Natural killer cell treated with Interleukin-12 subunit alpha and Interleukin-12 subunit beta and Interleukin-15 and Interleukin-18, amount 100 ng/mL, for 72 hours (primary cell): ENCODE data around the gene ACBD6. TPM values are rescaled to one million over a fixed set of nuclear protein-coding genes. Genes with fewer than 3 reads are reported as not detected.

Experiments
- ATAC-seq, 2 donors: fragments of 150-1000 bp; cut with Tn5 transposase in 1 of 2; sonication (Bioruptor Pico), chemical (Tn5 transposase) in 1 of 2; 2 replicates each; pipeline ENCODE4 v1.10.0; 2021
- DNase-seq: peaks from one replicate; pipeline ENCODE4 v3.0.0; 2022; ENCODE audit warnings: low spot score
- H3K27ac Mint-ChIP-seq, 2 donors: 1 replicate in 1 of 2; 2 replicates in 1 of 2; pipeline ENCODE4 v1.8.0; 2022; ENCODE audit warnings: mixed read lengths in 2 of 2, mild to moderate bottlenecking in 1 of 2, moderate library complexity in 1 of 2
- H3K27me3 Mint-ChIP-seq, 2 donors: 1 replicate in 1 of 2; 2 replicates in 1 of 2; pipeline ENCODE4 v1.8.0; 2022; ENCODE audit warnings: mixed read lengths in 2 of 2
- H3K36me3 Mint-ChIP-seq: one replicate; pipeline ENCODE4 v1.8.0; 2022; ENCODE audit warnings: mixed read lengths
- H3K4me1 Mint-ChIP-seq, 2 donors: 1 replicate in 1 of 2; 2 replicates in 1 of 2; pipeline ENCODE4 v1.8.0; 2022; ENCODE audit warnings: low read depth in 2 of 2, mixed read lengths in 2 of 2, mild to moderate bottlenecking in 1 of 2
- H3K4me3 Mint-ChIP-seq: one replicate; pipeline ENCODE4 v1.8.0; 2022; ENCODE audit warnings: mixed read lengths
- H3K9me3 Mint-ChIP-seq: 2 replicates; pipeline ENCODE4 v1.8.0; 2022; ENCODE audit warnings: mixed read lengths
- total RNA-seq, 2 donors: library from RNA; stranded (reverse); gene quantifications; one replicate each; pipeline ENCODE4 v1.2.3, GENCODE V29; 2022

ACBD6 gene
- total RNA-seq, 2 donors from 2014 or later = 32.0 to 53.7 TPM

DNA sequence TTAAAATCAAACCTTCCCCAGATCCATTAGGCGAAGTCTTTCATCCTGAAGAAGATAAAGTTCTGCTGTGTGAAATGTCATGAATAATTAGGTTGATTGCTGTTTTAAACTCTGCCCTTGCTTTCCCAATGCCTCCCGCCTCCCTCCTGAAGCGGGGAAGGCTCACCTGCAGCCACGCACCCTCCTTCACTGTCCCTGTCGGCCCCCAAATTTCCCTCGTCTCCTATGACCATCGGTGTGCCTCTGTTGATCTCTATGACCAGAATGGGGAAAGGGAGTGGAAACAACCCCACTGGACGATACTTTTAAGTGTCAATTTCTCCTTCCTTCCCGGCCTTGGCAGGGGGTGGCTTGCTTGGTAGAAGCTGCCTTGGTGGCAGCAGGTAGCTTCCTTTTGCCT, 237.2 kb downstream of the ACBD6 start:
- Mint-ChIP-seq H3K9me3 (no peaks in the 10 kb centered on the region), H3K27me3 (no peaks in the 10 kb centered on the region), H3K4me3 (no peak overlapping the region), H3K27ac (no peak overlapping the region), H3K36me3 (no peaks in the 10 kb centered on the region), H3K4me1 (no peaks in the 10 kb centered on the region)
- no peak for DNase-seq
- no peak for ATAC-seq

DNA sequence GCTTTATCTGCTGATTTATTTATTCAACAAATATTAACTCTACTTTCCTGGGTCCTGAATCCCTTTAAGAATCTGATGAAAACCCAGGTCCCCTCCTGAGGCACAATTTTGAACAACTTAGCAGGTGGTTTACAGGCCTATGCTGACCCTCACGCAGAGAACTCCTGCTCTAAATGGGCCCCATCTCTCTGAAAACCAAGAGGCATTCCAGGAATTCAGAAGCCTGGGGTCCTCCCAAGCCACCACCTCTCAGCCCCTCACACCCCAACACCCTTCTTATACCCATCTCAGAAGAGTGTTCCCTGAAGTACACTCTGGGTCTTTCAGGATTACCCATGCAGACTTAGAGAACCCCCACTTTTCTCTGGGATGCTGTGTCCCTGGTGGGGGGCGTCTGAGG, 237.8 kb downstream of the ACBD6 start:
- DNase-seq (no peak), ATAC-seq (no peak)
- Mint-ChIP-seq H3K27ac (no peak overlapping the region), H3K27me3 (no peaks in the 10 kb centered on the region), H3K4me3 (no peak overlapping the region), H3K4me1 (no peaks in the 10 kb centered on the region), H3K9me3 (no peaks in the 10 kb centered on the region), H3K36me3 (no peaks in the 10 kb centered on the region)

DNA sequence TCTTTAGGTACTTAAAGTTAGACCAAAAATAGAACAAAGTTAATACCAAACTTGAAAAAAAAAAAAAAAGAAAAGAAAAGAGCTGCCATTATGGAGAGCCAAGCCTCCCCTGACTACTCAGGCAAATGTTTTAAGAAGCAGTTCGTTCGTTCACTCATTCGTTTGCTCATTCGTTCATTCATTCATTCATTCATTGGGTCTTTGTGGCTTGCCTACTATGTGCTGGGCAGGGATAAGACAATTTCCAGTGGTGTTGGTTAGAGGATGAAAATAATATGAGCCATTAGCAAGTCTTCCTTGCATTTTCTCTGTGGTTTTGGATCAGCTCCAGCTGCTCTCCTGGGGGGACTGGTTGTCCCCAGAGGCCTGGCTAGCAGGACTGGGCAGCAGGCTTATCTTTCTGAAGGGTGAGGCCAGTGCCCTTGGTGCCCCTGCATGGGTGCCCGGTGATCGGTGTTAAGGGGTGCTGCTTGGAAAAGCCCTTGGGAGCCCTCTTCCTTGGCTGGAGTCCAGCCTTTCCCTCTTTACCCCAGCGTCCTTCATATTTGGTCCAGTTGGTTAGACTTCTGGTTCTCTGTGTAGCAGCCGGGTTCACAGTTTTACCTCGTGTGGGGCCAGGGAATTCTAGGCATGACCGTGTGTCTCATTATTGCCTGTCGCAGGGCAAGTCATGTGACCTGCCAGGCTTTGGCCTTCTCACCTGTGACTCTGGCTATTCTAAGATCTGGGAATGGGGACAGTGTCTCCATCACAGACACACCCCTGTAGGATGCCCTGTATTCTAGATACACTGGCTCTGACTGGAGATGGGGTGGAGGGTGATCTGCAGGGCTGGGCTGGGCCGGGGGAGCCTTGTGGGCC, 239.5 kb downstream of the ACBD6 start:
- Mint-ChIP-seq H3K27me3 (peaks cover 5 to 9% of the 10 kb centered on the region in 2 donors), H3K4me1 (no peaks in the 10 kb centered on the region), H3K4me3 (no peak overlapping the region), H3K36me3 (no peaks in the 10 kb centered on the region), H3K9me3 (no peaks in the 10 kb centered on the region), H3K27ac (no peak overlapping the region)
- DNase-seq (no peak), ATAC-seq (no peak)

DNA sequence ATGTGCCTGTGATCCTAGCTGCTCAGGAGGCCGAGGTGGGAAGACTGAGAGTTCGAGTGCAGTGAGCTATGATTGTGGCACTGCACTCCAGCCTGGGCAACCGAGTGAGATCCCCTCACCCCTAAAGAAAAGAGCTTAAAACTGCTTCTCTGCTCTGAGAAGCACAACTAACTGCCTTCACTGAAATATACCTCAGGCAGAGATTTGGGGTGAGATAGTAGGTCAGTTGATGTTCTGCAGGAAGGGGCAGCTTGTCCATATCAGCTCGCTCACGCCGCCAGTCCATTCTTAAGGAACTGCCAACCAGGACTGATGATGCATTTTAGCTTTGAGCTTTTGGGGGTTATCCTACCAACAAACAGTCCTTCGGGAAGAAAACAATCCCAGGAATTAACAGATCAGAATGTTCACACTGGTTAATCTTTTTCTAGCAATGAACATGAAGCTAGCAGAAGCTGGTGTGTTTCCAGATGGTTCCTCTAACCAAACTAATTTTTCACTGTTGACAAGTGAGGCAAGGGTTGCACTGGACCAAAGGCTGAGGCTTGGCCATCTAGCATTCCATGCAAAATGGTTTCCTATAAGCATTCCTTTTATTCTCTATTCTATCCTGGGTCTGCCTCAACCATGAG, 240.7 kb downstream of the ACBD6 start:
- Mint-ChIP-seq H3K4me1 (peaks cover 0 to 3% of the 10 kb centered on the region in 2 donors), H3K27me3 (peaks cover 11 to 15% of the 10 kb centered on the region in 2 donors), H3K36me3 (no peaks in the 10 kb centered on the region), H3K27ac (no peak overlapping the region), H3K9me3 (no peaks in the 10 kb centered on the region), H3K4me3 (no peak overlapping the region)
- ATAC-seq (no peak), DNase-seq (no peak)

DNA sequence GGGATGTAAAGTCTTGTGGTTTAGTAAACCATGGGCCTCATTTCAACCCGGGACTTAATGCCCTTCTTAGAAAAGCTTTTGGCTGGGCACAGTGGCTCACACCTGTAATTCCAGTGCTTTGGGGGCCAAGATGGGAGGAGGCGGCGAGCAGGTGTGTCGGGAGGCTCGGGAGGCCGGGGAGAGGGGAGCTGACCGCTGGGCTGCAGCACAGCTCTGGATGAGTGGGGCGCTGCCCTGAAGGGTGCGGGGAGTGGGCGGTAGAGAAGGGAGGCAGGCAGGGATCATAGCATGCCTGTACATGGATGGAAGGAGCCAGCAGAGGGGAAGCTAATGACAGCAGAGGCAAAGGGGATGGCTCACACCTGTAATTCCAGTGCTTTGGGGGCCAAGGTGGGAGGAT, 241.3 kb downstream of the ACBD6 start:
- H3K27me3 Mint-ChIP-seq = peaks cover 11 to 19% of the 10 kb centered on the region in 2 donors
- H3K4me1 Mint-ChIP-seq = peaks cover 0 to 3% of the 10 kb centered on the region in 2 donors
- H3K27ac Mint-ChIP-seq = no peak overlapping the region
- H3K4me3 Mint-ChIP-seq = no peak overlapping the region
- H3K9me3 Mint-ChIP-seq = no peaks in the 10 kb centered on the region
- no peak for ATAC-seq
- H3K36me3 Mint-ChIP-seq = no peaks in the 10 kb centered on the region
- no peak for DNase-seq

DNA sequence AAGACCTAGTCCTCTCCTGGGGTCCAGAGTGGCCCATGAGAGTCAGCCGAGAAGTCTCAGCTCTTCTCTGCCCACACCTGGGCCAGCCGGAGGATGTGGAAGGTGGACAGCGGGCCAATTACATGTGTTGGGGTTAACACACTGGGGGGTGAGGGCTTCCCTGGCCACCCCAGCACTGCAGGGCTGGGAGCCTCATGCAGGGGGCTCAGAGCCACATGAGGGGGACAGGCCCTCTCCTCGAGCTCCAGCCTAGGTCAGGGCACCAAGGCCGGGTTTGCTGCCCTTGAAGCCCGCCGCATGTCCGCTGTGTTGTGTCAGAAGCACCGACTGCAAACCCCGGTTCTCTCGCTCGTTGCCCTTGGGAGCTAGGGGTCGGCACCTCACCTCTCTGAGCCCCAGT, 241.8 kb downstream of the ACBD6 start:
- H3K27me3 Mint-ChIP-seq = peaks cover 11 to 20% of the 10 kb centered on the region in 2 donors
- no peak overlapping the region for H3K27ac Mint-ChIP-seq

DNA sequence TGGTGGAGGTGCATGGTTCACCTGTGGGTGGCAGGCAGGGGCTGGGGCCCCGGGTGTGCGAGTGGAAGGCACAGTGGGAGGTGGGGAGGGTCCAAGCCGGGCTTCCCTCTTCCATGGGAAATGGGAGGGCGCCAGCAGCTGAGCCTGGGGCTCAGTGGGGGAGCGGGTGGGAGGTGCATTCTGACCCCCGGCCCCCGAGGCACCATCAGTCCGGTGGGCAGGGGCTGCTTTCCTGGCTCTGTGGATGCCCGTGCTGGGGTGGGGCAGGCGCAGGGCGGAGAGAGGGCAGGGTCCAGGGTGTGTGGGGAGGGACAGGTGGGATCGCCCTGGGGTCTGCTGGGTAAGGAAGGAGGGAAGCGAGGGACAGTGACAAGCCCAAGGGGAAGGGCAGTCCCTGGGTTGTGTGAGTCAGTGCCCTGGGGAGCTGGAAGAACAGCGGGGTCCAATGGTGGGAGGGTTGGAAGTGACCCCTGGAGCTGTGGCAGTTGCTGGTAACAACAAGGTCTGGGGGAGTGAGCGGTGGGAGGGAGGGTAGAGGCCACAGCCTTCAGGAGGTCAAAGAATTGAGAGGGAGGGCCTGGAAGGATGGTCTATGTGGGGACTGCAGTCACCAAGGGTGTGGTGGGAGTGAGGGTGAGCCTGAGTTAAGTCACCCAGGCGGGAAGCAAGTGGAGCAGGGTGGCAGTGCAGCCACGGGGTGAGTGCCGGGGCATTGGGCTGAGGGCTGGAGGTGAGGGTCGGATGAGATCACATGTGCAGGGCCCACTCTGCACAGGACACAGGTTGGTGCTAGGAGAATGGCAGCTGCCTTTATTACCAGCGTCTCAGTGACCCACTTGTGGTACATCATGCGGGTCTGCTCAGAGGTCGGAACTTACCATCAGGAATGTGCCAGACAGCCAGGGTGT, 242.7 kb downstream of the ACBD6 start:
- H3K9me3 Mint-ChIP-seq = no peaks in the 10 kb centered on the region
- peaks cover 11 to 21% of the 10 kb centered on the region in 2 donors for H3K27me3 Mint-ChIP-seq
- H3K27ac Mint-ChIP-seq = no peak overlapping the region
- no peak overlapping the region for H3K4me3 Mint-ChIP-seq
- no peak for DNase-seq
- peak in 1 of 2 donors; percentile 29 for ATAC-seq
- H3K36me3 Mint-ChIP-seq = no peaks in the 10 kb centered on the region
- peaks cover 0 to 3% of the 10 kb centered on the region in 2 donors for H3K4me1 Mint-ChIP-seq

More for the DNA sequence above, 241.8 kb downstream of the ACBD6 start:
- Mint-ChIP-seq H3K36me3 (no peaks in the 10 kb centered on the region), H3K4me3 (no peak overlapping the region), H3K9me3 (no peaks in the 10 kb centered on the region), H3K4me1 (peaks cover 0 to 3% of the 10 kb centered on the region in 2 donors)
- DNase-seq (no peak), ATAC-seq (no peak)

DNA sequence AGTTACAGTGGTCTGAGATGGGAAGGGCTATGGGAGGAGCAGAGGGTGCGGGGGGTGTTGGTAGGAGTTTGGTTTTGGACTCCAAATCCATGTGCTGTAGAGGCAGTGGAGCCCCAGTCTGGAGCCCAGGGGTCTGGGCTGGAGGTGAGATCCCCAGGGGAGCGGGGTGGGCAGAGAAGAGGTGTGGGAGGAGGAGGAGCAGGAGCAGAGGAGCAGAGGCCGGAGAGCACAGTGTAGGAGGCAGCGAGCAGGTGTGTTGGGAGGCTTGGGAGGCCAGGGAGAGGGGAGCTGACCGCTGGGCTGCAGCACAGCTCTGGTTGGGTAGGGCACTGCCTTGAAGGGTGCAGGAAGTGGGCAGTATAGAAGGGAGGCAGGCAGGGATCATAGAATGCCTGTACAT, 243.4 kb downstream of the ACBD6 start:
- Mint-ChIP-seq H3K27me3 (peaks cover 11 to 23% of the 10 kb centered on the region in 2 donors), H3K36me3 (no peaks in the 10 kb centered on the region), H3K4me1 (peaks cover 0 to 3% of the 10 kb centered on the region in 2 donors), H3K9me3 (no peaks in the 10 kb centered on the region), H3K4me3 (no peak overlapping the region), H3K27ac (no peak overlapping the region)
- no peak for DNase-seq
- no peak for ATAC-seq

DNA sequence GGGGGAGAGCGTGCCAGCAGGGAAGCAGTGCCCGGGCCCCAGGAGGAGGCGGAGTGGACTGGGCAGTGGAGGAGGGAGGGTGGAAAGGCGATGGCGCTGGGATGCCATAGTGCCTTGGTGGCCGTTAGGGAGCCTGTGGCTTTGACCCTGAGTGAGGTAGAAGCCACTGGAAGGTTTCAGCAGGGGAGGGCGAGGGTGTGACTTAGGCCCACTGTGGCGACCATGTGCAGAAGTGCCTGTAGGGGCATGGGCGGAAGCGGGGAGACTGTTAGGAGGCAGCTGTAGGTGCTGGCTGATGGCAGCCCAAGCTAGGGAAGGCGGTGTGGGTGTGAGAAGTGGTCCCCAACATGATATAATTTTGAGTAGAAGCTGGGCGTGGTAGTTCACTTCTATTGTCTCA, 244.1 kb downstream of the ACBD6 start:
- Mint-ChIP-seq H3K9me3 (no peaks in the 10 kb centered on the region), H3K27me3 (peaks cover 11 to 25% of the 10 kb centered on the region in 2 donors), H3K36me3 (no peaks in the 10 kb centered on the region), H3K4me3 (no peak overlapping the region), H3K27ac (no peak overlapping the region), H3K4me1 (peaks cover 0 to 3% of the 10 kb centered on the region in 2 donors)
- no peak for DNase-seq
- no peak for ATAC-seq

DNA sequence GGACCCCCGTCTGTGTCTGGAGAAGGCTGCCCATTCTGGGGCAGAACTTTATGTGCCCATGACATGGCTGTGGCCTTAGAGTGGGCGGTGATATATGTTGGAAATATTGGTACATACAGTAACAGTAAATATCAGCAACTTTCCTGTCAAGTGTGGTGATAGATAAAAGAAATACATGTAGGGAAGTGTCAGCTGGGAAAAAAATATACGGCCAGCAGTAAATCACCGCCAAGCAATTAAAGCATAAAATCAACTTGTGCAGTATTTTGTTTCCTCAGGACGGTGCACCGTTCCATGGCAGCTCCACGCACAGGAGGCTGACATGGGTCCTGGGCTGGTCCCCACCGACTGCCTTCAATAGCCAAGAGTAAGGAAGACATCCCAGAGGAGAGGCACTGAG, 244.9 kb downstream of the ACBD6 start:
- ATAC-seq (no peak), DNase-seq (no peak)
- Mint-ChIP-seq H3K36me3 (no peaks in the 10 kb centered on the region), H3K9me3 (no peaks in the 10 kb centered on the region), H3K27me3 (peaks cover 11 to 26% of the 10 kb centered on the region in 2 donors), H3K27ac (no peak overlapping the region), H3K4me3 (no peak overlapping the region), H3K4me1 (peaks cover 0 to 3% of the 10 kb centered on the region in 2 donors)

DNA sequence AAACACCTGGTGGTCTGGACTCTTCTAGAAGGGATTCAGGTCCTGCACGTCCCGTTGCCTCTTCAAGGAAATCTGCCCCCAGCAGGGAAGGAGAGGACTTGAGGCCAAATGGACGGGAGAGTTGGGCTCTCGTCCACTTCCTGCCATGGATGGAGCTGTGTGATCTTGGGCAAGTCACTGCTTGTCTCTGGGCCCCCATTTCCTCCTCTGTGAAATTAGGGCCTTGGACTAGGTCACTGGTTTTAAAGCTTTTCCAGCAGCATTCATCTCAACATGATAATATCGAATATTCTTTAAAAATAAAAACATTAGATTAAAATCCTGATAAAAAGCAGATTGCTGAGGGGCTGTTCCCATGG, 245.4 kb downstream of the ACBD6 start:
- no peaks in the 10 kb centered on the region for H3K9me3 Mint-ChIP-seq
- peaks cover 0 to 3% of the 10 kb centered on the region in 2 donors for H3K4me1 Mint-ChIP-seq
- ATAC-seq (no peak), DNase-seq (no peak)
- no peak overlapping the region for H3K27ac Mint-ChIP-seq
- peaks cover 11 to 27% of the 10 kb centered on the region in 2 donors for H3K27me3 Mint-ChIP-seq
- no peak overlapping the region for H3K4me3 Mint-ChIP-seq
- no peaks in the 10 kb centered on the region for H3K36me3 Mint-ChIP-seq

DNA sequence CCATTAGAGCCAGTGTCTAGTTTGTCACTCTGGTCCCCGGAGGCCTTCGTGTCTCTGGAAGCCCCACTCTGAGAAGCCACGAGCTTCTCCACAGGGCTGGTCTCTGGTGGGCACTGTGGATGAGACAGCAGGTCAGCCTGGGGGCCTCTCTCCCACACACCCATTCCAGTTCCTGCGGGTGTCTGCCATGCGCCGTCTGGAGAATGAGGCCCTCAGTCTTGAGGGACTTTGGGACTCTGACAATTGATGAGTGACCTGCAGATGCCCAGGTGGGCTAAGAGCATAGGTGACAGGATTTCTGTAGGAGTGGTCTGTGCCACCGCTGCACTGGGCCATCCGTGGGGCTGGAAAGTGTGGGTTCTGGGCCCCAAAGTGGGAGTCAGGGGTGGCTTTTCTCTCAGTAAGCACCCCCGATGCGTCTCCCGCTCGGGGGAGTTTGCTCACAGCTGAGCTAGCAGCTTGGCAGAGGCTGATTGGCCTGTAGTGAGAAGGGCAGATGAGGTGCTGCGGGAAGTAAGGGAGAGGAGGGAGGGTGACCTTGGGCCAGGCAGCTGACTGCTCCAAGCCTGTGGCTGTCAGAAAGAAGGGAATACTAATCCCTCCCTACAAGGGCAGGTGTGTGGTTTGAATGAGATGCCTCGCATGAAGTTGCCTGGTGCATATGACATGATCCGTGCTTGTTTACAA, 245.9 kb downstream of the ACBD6 start:
- no peak overlapping the region for H3K27ac Mint-ChIP-seq
- H3K9me3 Mint-ChIP-seq = no peaks in the 10 kb centered on the region
- H3K27me3 Mint-ChIP-seq = peaks cover 11 to 27% of the 10 kb centered on the region in 2 donors
- DNase-seq = no peak
- no peak for ATAC-seq
- H3K36me3 Mint-ChIP-seq = no peaks in the 10 kb centered on the region
- H3K4me3 Mint-ChIP-seq = no peak overlapping the region
- peaks cover 0 to 3% of the 10 kb centered on the region in 2 donors for H3K4me1 Mint-ChIP-seq
